Lower leg skin (tissue), 4 donors: Measurements from ENCODE around the gene MEGF8. TPM values are rescaled to one million over a fixed set of nuclear protein-coding genes. Genes with fewer than 3 reads are reported as not detected.

Source experiments
- DNase-seq, 2 donors: peaks; one replicate each; pipeline ENCODE4 v3.0.0-alpha.2; 2019; ENCODE audit warnings: low spot score in 2 of 2
- H3K4me3 ChIP-seq: fragments of 200-600 bp; sonication (generic); 2 replicates; pipeline ENCODE4 v1.5.1; 2017; ENCODE audit warnings: mild to moderate bottlenecking, low read depth; ENCODE audit not compliant: poor library complexity, severe bottlenecking
- POLR2A ChIP-seq, 2 donors: fragments of 450-650 bp; IDR thresholded peaks; one replicate each; pipeline ENCODE4 v1.6.1; 2016 to 2017; ENCODE audit warnings: antibody characterized with exemption in 2 of 2, mild to moderate bottlenecking in 1 of 2, moderate library complexity in 1 of 2
- WGBS, 2 donors: methylation state at CpG; one replicate each; pipeline ENCODE4 v1.1.5; 2018; 5-methylcytosine and 5-hydroxymethylcytosine counted together
- intact Hi-C: fragments of 100-400 bp; cut with DNase I; formaldehyde crosslinking; loops from one replicate; pipeline ENCODE4 v1.15.0; 2023; ENCODE audit warnings: low total_unique reads
- total RNA-seq, 4 donors: library from RNA; depleted of rRNA; stranded (reverse); fragments of >200 nt; gene quantifications; one replicate each; pipeline ENCODE4 v1.1.0, GENCODE V29; 2016
- TF ChIP-seq, protein P1 (sequence below), 3 donors: fragments of 450-650 bp; IDR thresholded peaks; one replicate each; pipeline ENCODE4 v1.5.1; 2016; ENCODE audit warnings: antibody characterized with exemption in 3 of 3, mild to moderate bottlenecking in 3 of 3, moderate library complexity in 2 of 3

Gene MEGF8
- total RNA-seq, 4 donors from 2014 or later, result 6.1 to 14.1 (median 12.0) TPM

DNA sequence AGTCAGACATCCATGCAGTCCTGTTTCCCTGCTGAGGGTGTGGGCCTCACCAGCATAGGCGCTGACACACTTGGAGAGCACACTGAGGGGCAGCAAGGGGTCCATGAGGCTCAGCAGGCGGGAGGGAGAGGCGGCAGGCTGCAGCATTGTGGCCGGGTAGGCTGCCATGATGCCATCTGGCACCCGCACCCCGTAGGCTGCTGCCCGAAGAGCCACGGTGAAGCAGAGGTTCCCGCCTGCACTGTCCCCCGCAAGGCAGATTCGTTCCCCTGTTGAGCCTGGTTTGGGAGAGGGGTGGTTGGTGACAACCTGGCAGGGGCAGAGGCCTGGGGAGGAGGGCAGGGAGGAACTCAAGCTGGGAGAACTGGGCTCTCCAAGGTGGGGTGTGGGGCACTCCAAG lies 80.7 kb downstream of the MEGF8 start:
- no peak for DNase-seq
- TF ChIP-seq POLR2A (IDR thresholded peaks at IDR 0.05), result no peak
- TF ChIP-seq, protein P1, sequence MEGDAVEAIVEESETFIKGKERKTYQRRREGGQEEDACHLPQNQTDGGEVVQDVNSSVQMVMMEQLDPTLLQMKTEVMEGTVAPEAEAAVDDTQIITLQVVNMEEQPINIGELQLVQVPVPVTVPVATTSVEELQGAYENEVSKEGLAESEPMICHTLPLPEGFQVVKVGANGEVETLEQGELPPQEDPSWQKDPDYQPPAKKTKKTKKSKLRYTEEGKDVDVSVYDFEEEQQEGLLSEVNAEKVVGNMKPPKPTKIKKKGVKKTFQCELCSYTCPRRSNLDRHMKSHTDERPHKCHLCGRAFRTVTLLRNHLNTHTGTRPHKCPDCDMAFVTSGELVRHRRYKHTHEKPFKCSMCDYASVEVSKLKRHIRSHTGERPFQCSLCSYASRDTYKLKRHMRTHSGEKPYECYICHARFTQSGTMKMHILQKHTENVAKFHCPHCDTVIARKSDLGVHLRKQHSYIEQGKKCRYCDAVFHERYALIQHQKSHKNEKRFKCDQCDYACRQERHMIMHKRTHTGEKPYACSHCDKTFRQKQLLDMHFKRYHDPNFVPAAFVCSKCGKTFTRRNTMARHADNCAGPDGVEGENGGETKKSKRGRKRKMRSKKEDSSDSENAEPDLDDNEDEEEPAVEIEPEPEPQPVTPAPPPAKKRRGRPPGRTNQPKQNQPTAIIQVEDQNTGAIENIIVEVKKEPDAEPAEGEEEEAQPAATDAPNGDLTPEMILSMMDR (IDR thresholded peaks at IDR 0.05), result no peak
- WGBS, 2 donors, result 90 to 95% methylated on average over 9 to 11 of the region's 11 CpGs
- H3K4me3 ChIP-seq, result no peak overlapping the region
- intact Hi-C loops, result no loop called here

DNA sequence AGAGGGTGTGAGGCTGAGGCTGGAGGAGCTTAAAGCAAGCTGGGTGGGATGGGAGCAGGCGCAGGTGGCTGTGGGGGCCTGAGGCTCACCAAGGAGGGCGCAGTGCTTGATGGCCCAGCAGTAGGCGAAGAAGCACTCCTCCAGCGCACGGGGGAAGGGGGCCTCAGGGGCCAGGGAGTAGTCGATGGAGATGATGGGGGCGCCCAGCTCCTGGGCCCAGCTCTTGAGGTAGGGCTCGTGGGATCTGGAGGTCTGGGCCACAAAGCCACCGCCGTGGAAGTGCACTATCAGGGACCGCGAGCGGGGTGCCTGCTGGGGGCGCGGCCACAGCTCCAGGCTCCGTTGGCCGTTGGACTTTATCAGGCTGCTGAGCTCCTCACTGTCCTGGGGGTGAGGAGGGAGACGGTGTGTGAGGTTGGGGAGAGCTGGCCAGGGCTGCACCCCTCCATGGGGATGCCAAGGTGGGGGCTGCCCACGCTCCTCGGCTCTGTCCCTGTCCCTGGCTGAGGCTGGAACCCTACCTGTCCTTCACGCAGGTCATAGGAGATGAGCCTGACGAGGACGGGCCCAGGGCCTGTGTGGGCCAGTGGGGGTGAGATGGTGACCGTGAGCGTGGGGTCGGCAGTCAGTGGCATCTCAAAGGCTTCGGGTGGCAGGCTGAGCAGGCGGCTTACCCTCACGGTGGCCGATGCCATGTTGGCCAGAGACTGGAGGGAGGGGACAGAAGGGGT lies 81.8 kb downstream of the MEGF8 start:
- intact Hi-C loops, result no loop called here
- WGBS, 2 donors, result 92 to 93% methylated on average over 28 to 30 of the region's 30 CpGs
- H3K4me3 ChIP-seq, result no peak overlapping the region
- no peak for TF ChIP-seq POLR2A (IDR thresholded peaks at IDR 0.05)
- TF ChIP-seq, protein P1 (IDR thresholded peaks at IDR 0.05), result no peak
- DNase-seq, result no peak

DNA sequence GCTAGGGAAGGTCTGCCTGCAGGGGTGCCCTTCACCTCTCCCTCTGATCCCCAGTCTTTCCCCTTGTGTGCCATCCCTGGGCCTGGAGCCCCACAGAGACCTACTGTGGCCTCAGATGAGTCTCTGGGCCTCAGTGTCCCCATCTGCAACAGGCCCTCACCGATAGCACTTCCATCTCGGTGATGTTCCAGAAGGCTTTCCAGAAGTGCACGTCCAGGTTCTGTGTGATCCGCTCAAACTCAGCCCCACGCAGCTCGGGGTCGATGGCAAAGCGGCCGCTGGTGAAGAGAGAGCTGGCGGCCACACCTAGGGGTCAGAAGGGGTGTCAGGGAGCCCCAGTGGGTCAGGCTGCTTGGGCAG lies 82.4 kb downstream of the MEGF8 start:
- WGBS, 2 donors, result 94 to 99% methylated on average over 9 to 10 of the region's 10 CpGs

DNA sequence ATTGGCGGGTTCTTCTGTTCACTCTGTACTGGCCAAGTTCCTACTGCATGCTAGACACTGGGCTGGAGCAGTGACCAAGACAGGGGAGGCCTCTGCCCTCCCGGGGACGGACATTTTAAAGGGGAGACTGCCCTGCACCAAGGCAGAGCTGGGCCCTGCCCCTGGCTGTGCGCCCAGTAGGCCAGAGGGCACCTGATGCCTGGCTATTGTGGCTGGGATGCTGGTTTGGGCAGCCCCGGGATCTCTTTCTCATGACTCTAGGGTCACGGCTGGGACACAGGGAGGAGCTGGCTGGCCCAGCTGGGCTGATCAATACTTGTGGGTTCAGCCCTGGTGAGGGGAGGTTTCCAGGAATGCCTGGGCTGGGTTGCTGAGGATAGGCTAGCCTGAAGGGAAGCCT lies 84.0 kb downstream of the MEGF8 start:
- intact Hi-C loops, result no loop called here
- 63 to 73% methylated on average over 6 of the region's 6 CpGs for WGBS, 2 donors
- DNase-seq, result no peak
- H3K4me3 ChIP-seq, result no peak overlapping the region
- no peak for TF ChIP-seq POLR2A (IDR thresholded peaks at IDR 0.05)

More for the DNA sequence above, 82.4 kb downstream of the MEGF8 start:
- intact Hi-C loops, result no loop called here
- TF ChIP-seq, protein P1 (IDR thresholded peaks at IDR 0.05), result no peak
- no peak for TF ChIP-seq POLR2A (IDR thresholded peaks at IDR 0.05)
- no peak for DNase-seq
- H3K4me3 ChIP-seq, result no peak overlapping the region

DNA sequence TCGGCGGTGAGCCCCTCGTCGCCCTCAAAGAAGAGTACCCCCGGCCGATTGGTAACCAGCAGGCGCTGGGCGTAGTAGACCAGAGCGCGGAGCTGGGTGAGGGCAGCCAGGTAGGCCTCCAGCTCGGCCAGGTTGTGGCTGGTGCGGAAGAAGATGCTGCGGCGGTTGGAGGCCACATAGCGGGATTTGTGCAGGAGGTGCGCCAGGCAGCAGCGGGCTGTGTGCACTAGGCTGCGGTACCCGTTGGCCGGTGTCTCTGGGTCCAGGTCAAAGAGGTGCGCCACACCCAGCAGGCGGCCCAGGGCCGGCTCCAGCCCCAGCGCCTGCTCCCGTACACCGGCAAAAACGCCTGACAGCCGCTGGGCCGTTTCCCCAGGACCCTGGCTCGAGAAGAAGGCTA lies 84.9 kb downstream of the MEGF8 start:
- intact Hi-C loops, result no loop called here
- 92 to 96% methylated on average over 24 of the region's 30 CpGs for WGBS, 2 donors
- no peak for DNase-seq
- no peak for TF ChIP-seq POLR2A (IDR thresholded peaks at IDR 0.05)
- TF ChIP-seq, protein P1 (IDR thresholded peaks at IDR 0.05), result no peak
- no peak overlapping the region for H3K4me3 ChIP-seq

DNA sequence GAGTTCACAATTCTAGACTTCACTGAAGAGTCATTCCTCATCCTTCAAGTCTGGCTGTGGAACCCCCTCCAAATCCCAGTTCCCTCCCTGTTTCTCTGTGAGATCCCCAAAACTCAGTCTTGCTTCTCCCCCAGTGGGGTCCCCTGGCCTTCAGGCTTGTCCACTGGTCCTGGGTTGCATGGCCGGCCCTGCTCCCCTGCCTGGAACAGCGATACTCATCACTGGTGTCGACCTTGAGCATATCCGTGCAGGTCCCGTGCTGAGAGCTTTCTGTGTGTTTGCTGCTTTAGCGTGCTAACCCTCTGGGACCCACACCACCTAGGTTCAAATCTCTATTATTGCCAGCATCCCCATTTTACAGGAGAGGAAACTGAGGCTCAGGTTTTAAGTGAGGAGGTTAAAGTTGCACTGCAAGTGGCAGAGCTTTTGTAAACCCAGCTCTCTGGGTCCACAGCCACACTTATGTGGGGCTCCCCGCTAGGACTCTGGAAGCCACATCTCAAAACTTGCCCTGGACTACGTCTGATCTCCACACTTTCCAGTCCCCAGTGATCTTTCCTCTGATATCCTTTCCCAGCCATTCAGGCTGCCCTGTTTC lies 86.2 kb downstream of the MEGF8 start:
- no peak overlapping the region for H3K4me3 ChIP-seq
- WGBS, 2 donors, result 90 to 97% methylated on average over 8 of the region's 8 CpGs
- peak in 1 of 2 donors; percentile 83 for DNase-seq
- intact Hi-C loops, result no loop called here
- TF ChIP-seq, protein P1 (IDR thresholded peaks at IDR 0.05), result no peak
- no peak for TF ChIP-seq POLR2A (IDR thresholded peaks at IDR 0.05)
